ENCODE results near the gene SLC2A4RG.

The SLC2A4RG gene

GRCh38 chr20:63766695-63767426 is 27.3 kb downstream of the SLC2A4RG start:
- Histone ChIP-seq H3K4me3 (ENCODE audit: low read depth, low read length) (no peak overlapping the region), H3K4me1 (ENCODE audit: control insufficient read depth, insufficient read depth, low read length, unreplicated experiment) (no peaks in the 10 kb centered on the region), H3K27ac (ENCODE audit: low read depth, low read length) (no peak overlapping the region), H3K79me2 (ENCODE audit: control insufficient read depth, insufficient read depth, low read length, unreplicated experiment) (no peaks in the 10 kb centered on the region), H3K36me3 (ENCODE audit: insufficient read depth, low read length) (no peaks in the 10 kb centered on the region), H3K27me3 (ENCODE audit: insufficient read depth, low read length) (no peaks in the 10 kb centered on the region), H2AFZ (ENCODE audit: low read length, unreplicated experiment) (no peak overlapping the region)

DNA sequence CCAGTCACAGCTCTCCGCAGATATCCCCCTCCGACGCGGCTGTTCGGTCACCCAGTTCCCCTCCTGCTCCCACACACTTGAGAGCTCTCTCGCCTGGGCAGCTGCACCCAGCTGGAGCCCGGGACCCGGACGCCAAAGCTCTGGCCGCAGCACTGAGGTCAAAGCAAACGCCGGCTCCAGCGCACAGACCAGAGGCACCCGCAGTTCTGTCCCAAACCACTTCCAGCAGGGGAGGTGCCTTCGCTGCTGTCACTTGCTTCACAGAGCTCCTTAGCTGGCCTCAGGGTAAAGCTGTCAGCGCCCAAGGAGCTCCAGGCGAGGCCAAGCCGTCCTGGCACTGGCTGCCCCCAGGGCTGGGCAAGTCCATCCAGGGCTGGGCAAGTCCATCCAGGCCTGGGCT is 27.9 kb downstream of the SLC2A4RG start:
- no peaks in the 10 kb centered on the region for H3K4me1 ChIP-seq (ENCODE audit: control insufficient read depth, insufficient read depth, low read length, unreplicated experiment)
- H2AFZ ChIP-seq (ENCODE audit: low read length, unreplicated experiment): no peak overlapping the region
- H3K27me3 ChIP-seq (ENCODE audit: insufficient read depth, low read length): no peaks in the 10 kb centered on the region
- no peaks in the 10 kb centered on the region for H3K79me2 ChIP-seq (ENCODE audit: control insufficient read depth, insufficient read depth, low read length, unreplicated experiment)
- no peak overlapping the region for H3K27ac ChIP-seq (ENCODE audit: low read depth, low read length)
- H3K36me3 ChIP-seq (ENCODE audit: insufficient read depth, low read length): no peaks in the 10 kb centered on the region
- no peak overlapping the region for H3K4me3 ChIP-seq (ENCODE audit: low read depth, low read length)

- Histone ChIP-seq H3K36me3 (ENCODE audit: insufficient read depth, low read length) (no peaks in the 10 kb centered on the region), H3K4me1 (ENCODE audit: control insufficient read depth, insufficient read depth, low read length, unreplicated experiment) (no peaks in the 10 kb centered on the region), H3K27ac (ENCODE audit: low read depth, low read length) (no peak overlapping the region), H3K27me3 (ENCODE audit: insufficient read depth, low read length) (no peaks in the 10 kb centered on the region), H2AFZ (ENCODE audit: low read length, unreplicated experiment) (no peak overlapping the region), H3K79me2 (ENCODE audit: control insufficient read depth, insufficient read depth, low read length, unreplicated experiment) (no peaks in the 10 kb centered on the region), H3K4me3 (ENCODE audit: low read depth, low read length) (no peak overlapping the region)
These were observed 28.3 kb downstream of the SLC2A4RG start for GRCh38 chr20:63767886-63768285.

DNA sequence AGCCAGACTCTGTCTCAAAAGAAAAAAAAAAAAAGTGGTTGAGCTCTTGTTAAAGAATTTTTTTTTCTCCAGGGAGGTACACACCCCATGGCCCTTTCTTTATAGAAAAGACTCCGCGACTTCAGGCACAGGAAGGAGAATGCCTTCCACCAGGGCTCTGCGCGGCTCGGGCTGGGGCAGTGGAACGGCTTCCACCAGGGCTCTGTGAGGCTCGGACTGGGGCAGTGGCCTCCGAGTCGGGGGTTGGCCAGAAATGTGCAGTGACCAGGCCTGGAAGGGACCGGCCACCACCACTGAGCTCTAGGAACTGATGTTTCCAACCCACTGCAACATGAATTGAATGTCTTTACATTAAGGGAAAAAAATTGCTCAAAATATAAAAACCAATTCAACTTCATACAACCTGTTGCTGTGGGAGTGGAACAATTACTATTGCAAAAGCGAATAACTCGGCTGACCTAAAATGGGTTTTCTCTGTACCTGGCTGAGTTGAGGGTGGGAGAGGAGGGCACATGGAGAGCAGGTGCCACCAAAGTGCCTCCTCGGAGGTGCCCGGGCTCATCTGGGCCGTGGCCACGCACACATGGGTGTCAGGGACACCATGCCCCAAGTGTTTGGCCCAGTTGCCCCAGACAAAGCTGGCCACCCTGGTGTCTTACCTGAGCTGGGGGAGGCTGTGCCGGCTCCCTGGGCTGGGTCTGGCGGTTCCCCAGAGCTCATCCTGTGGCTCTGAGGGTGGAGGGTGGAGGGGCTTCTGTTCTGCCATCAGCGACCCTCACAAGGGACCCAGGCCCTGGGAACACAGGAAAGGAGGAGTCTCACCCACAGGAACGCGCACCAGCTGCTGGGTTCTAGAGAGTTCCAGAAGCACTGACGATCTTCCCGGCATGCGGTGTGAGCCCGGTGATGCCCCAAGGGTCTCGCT is 29.3 kb downstream of the SLC2A4RG start:
- Histone ChIP-seq H3K4me1 (ENCODE audit: control insufficient read depth, insufficient read depth, low read length, unreplicated experiment) (no peaks in the 10 kb centered on the region), H3K27me3 (ENCODE audit: insufficient read depth, low read length) (no peaks in the 10 kb centered on the region), H2AFZ (ENCODE audit: low read length, unreplicated experiment) (no peak overlapping the region), H3K79me2 (ENCODE audit: control insufficient read depth, insufficient read depth, low read length, unreplicated experiment) (no peaks in the 10 kb centered on the region), H3K36me3 (ENCODE audit: insufficient read depth, low read length) (no peaks in the 10 kb centered on the region), H3K4me3 (ENCODE audit: low read depth, low read length) (no peak overlapping the region), H3K27ac (ENCODE audit: low read depth, low read length) (no peak overlapping the region)

- Histone ChIP-seq H3K27ac (ENCODE audit: low read depth, low read length) (no peak overlapping the region), H3K36me3 (ENCODE audit: insufficient read depth, low read length) (no peaks in the 10 kb centered on the region), H3K27me3 (ENCODE audit: insufficient read depth, low read length) (no peaks in the 10 kb centered on the region), H3K4me3 (ENCODE audit: low read depth, low read length) (no peak overlapping the region), H3K79me2 (ENCODE audit: control insufficient read depth, insufficient read depth, low read length, unreplicated experiment) (no peaks in the 10 kb centered on the region), H3K4me1 (ENCODE audit: control insufficient read depth, insufficient read depth, low read length, unreplicated experiment) (no peaks in the 10 kb centered on the region), H2AFZ (ENCODE audit: low read length, unreplicated experiment) (no peak overlapping the region)
These were observed 30.4 kb downstream of the SLC2A4RG start for GRCh38 chr20:63769891-63770474.

GRCh38 chr20:63771046-63771707 is 31.6 kb downstream of the SLC2A4RG start:
- H3K27ac ChIP-seq (ENCODE audit: low read depth, low read length): no peak overlapping the region
- no peak overlapping the region for H3K4me3 ChIP-seq (ENCODE audit: low read depth, low read length)
- no peaks in the 10 kb centered on the region for H3K36me3 ChIP-seq (ENCODE audit: insufficient read depth, low read length)
- no peaks in the 10 kb centered on the region for H3K27me3 ChIP-seq (ENCODE audit: insufficient read depth, low read length)
- H3K79me2 ChIP-seq (ENCODE audit: control insufficient read depth, insufficient read depth, low read length, unreplicated experiment): no peaks in the 10 kb centered on the region
- no peak overlapping the region for H2AFZ ChIP-seq (ENCODE audit: low read length, unreplicated experiment)
- no peaks in the 10 kb centered on the region for H3K4me1 ChIP-seq (ENCODE audit: control insufficient read depth, insufficient read depth, low read length, unreplicated experiment)

DNA sequence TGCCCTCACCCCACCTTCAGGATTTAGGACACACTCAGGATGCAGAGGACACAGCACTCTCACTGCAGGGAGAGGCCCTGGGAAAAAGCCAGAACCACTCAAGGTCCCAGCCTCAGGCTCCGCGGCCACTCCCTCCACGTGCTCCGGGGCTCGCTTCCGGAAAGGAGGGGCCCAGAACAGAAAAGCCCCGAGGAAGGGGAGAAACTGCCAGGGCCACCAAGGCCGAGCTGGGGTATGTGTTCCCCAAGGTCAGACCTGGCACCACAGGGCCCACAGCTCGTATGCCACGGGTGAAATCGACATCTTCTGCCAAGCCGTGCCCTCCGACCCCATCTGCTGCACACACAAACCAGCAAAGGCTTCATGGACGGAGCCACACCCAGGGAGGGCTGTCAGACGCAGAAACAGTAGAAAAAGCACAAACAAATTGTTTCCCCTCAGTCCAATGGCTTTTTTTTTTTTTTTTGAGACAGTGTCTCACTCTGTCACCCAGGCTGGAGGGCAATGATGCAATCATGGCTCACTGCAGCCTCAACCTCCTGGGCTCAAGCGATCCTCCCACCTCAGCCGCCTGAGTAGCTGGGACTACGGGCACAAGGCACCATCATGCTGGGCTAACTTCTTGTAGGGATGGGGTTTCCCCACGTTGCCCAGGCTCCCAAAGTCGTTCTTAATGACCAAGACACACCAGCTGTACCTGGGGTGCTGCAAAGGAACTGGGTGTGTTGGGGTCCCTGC is 33.4 kb downstream of the SLC2A4RG start:
- Histone ChIP-seq H3K4me3 (ENCODE audit: low read depth, low read length) (no peak overlapping the region), H3K4me1 (ENCODE audit: control insufficient read depth, insufficient read depth, low read length, unreplicated experiment) (no peaks in the 10 kb centered on the region), H3K27ac (ENCODE audit: low read depth, low read length) (no peak overlapping the region), H2AFZ (ENCODE audit: low read length, unreplicated experiment) (no peak overlapping the region), H3K27me3 (ENCODE audit: insufficient read depth, low read length) (no peaks in the 10 kb centered on the region), H3K36me3 (ENCODE audit: insufficient read depth, low read length) (no peaks in the 10 kb centered on the region), H3K79me2 (ENCODE audit: control insufficient read depth, insufficient read depth, low read length, unreplicated experiment) (no peaks in the 10 kb centered on the region)

DNA sequence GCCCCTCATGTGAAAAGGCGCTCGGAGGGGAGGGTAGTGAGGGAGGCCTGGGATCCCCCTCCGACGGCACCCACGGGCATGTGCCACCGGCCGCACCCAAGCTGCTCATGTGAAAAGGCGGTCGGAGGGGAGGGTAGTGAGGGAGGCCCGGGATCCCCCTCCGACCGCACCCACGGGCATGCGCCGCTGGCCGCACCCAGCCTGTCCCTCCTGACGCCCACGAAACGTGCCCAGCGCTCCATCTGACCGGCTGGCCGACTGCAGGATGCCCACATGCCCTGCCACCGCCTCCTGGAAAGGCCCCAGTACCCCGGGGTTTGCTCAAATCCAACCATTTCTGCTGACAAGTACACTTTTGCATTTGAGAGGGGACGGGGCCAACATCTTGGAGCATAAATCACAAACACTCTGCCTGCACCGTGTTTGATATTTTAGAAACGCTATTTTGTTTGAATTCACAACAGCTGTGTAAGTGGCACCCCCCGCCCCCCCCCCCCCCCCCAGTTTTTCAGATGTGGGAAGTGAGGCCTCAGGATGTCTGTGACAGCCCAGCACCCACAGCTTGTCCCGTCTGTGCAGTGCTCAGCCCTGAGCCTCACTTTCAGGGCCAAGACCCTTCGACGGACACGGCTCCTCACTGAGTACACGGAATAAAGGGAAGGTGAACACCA is 34.1 kb downstream of the SLC2A4RG start:
- H3K27ac ChIP-seq (ENCODE audit: low read depth, low read length): no peak overlapping the region
- H3K4me1 ChIP-seq (ENCODE audit: control insufficient read depth, insufficient read depth, low read length, unreplicated experiment): no peaks in the 10 kb centered on the region
- no peak overlapping the region for H2AFZ ChIP-seq (ENCODE audit: low read length, unreplicated experiment)
- no peaks in the 10 kb centered on the region for H3K79me2 ChIP-seq (ENCODE audit: control insufficient read depth, insufficient read depth, low read length, unreplicated experiment)
- no peaks in the 10 kb centered on the region for H3K27me3 ChIP-seq (ENCODE audit: insufficient read depth, low read length)
- no peaks in the 10 kb centered on the region for H3K36me3 ChIP-seq (ENCODE audit: insufficient read depth, low read length)
- no peak overlapping the region for H3K4me3 ChIP-seq (ENCODE audit: low read depth, low read length)

GRCh38 chr20:63774306-63774705 is 34.7 kb downstream of the SLC2A4RG start:
- no peak overlapping the region for H2AFZ ChIP-seq (ENCODE audit: low read length, unreplicated experiment)
- no peaks in the 10 kb centered on the region for H3K4me1 ChIP-seq (ENCODE audit: control insufficient read depth, insufficient read depth, low read length, unreplicated experiment)
- no peaks in the 10 kb centered on the region for H3K36me3 ChIP-seq (ENCODE audit: insufficient read depth, low read length)
- H3K27me3 ChIP-seq (ENCODE audit: insufficient read depth, low read length): no peaks in the 10 kb centered on the region
- H3K4me3 ChIP-seq (ENCODE audit: low read depth, low read length): no peak overlapping the region
- H3K79me2 ChIP-seq (ENCODE audit: control insufficient read depth, insufficient read depth, low read length, unreplicated experiment): no peaks in the 10 kb centered on the region
- H3K27ac ChIP-seq (ENCODE audit: low read depth, low read length): no peak overlapping the region
